Retinal pigment epithelial cell (primary cell): ENCODE results near the gene YIF1B.

Source experiments
- DNase-seq: peaks from one replicate; pipeline ENCODE4 v3.0.0-alpha.2; 2010; ENCODE audit warnings: low read depth
- H3K4me3 ChIP-seq: 2 replicates; pipeline ENCODE4 v1.5.1; 2011; ENCODE audit warnings: mild to moderate bottlenecking, low read length, control low read depth, moderate library complexity
- CTCF ChIP-seq: conservative IDR thresholded peaks from 2 replicates; pipeline ENCODE4 v1.5.1; 2011; ENCODE audit warnings: low read depth, low read length, control low read depth, inconsistent platforms

Gene YIF1B

GRCh38 chr19:38304866-38305429 is 10.8 kb downstream of the YIF1B start:
- H3K4me3 ChIP-seq = no peak overlapping the region

GRCh38 chr19:38304352-38304865 is 11.3 kb downstream of the YIF1B start:
- peak overlapping the region; percentile 19 for H3K4me3 ChIP-seq
- no peak for TF ChIP-seq CTCF
- no peak for DNase-seq

More at GRCh38 chr19:38304866-38305429, 10.8 kb downstream of the YIF1B start:
- peak; percentile 33 for DNase-seq
- TF ChIP-seq CTCF = no peak

GRCh38 chr19:38303517-38304351 is 12.0 kb downstream of the YIF1B start, which contains the start of gene C19orf33:
TSS of gene C19orf33 (plus strand) at chr19:38304251. CDS start at chr19:38304262, 11 bp downstream.
- no peak for TF ChIP-seq CTCF
- peak within 1 kb of the TSS; percentile 38 for H3K4me3 ChIP-seq
- peak; percentile 37 for DNase-seq

- TF ChIP-seq CTCF = no peak
- DNase-seq = no peak
- no peak overlapping the region for H3K4me3 ChIP-seq
Measured at GRCh38 chr19:38298821-38299680, 16.7 kb downstream of the YIF1B start.

- H3K4me3 ChIP-seq = no peak overlapping the region
- no peak for DNase-seq
- no peak for TF ChIP-seq CTCF
Measured at GRCh38 chr19:38294090-38294489, 21.7 kb downstream of the YIF1B start.

- DNase-seq = no peak
- H3K4me3 ChIP-seq = no peak overlapping the region
- no peak for TF ChIP-seq CTCF
Measured at GRCh38 chr19:38293281-38293680, 22.5 kb downstream of the YIF1B start.
